PC-9 (cell line): ENCODE data around the gene ZNF561. TPM values are rescaled to one million over a fixed set of nuclear protein-coding genes. Genes with fewer than 3 reads are reported as not detected.
A peak's percentile ranks its signal among the peaks of the same experiment; 100 is the strongest.

ENCODE experiments used
- BruUV-seq: library from RNA; stranded (reverse); fragments of 400-500 nt; replicated peaks from 2 replicates; lab custom pipeline; 2021; lab: Mats Ljungman, UMichigan
- CTCF ChIA-PET: fragments of 300-600 bp; sonication (Branson Sonifier 250); formaldehyde crosslinking; loops from one replicate; lab custom pipeline; 2022; ENCODE audit warnings: antibody characterized with exemption; lab: Charles Lee
- POLR2A ChIA-PET: fragments of 300-600 bp; sonication (Branson Sonifier 250); formaldehyde crosslinking; loops from one replicate; lab custom pipeline; 2022; ENCODE audit warnings: antibody characterized with exemption; ENCODE audit not compliant: unreplicated experiment; lab: Charles Lee
- DNase-seq, 2 experiments: peaks; one replicate each; pipeline versions ENCODE4 v3.0.0 to v3.0.0-alpha.2; 2015 to 2022; ENCODE audit warnings: mixed read lengths in 1 of 2
- H2AFZ ChIP-seq: fragments of 200-600 bp; sonication (generic); 2 replicates; pipeline ENCODE4 v1.8.1; 2017; ENCODE audit warnings: antibody characterized with exemption
- H3F3A ChIP-seq: fragments of 200-600 bp; sonication (generic); 2 replicates; pipeline ENCODE4 v1.8.1; 2017; ENCODE audit warnings: antibody characterized with exemption, mild to moderate bottlenecking, low read depth; ENCODE audit not compliant: insufficient read depth
- H3K27ac ChIP-seq: fragments of 200-600 bp; sonication (generic); 2 replicates; pipeline ENCODE4 v1.6.1; 2016; ENCODE audit warnings: mixed run types
- H3K27me3 ChIP-seq: fragments of 200-600 bp; sonication (generic); 2 replicates; pipeline ENCODE4 v1.6.1; 2016; ENCODE audit warnings: low read depth, mixed run types; ENCODE audit not compliant: insufficient read depth
- H3K36me3 ChIP-seq: fragments of 200-600 bp; sonication (generic); 2 replicates; pipeline ENCODE4 v1.6.1; 2016; ENCODE audit warnings: low read depth, mixed run types
- H3K4me1 ChIP-seq: fragments of 200-600 bp; sonication (generic); replicated peaks from 2 replicates; pipeline ENCODE4 v1.6.1; 2016; ENCODE audit warnings: mixed run types; ENCODE audit not compliant: insufficient read depth
- H3K4me2 ChIP-seq: fragments of 200-600 bp; sonication (generic); 2 replicates; pipeline ENCODE4 v1.6.1; 2017; ENCODE audit warnings: mixed run types
- H3K4me3 ChIP-seq: fragments of 200-600 bp; sonication (generic); 2 replicates; pipeline ENCODE4 v1.6.1; 2016; ENCODE audit warnings: mixed run types
- H3K79me2 ChIP-seq: fragments of 200-600 bp; sonication (generic); 2 replicates; pipeline ENCODE4 v1.6.1; 2017; ENCODE audit warnings: low read depth, mixed run types
- H3K9me2 ChIP-seq: fragments of 200-600 bp; sonication (generic); 2 replicates; pipeline ENCODE4 v1.8.1; 2017; ENCODE audit warnings: mild to moderate bottlenecking; ENCODE audit not compliant: insufficient read depth
- H3K9me3 ChIP-seq: fragments of 200-600 bp; sonication (generic); 2 replicates; pipeline ENCODE4 v1.8.1; 2016; ENCODE audit warnings: low read depth; ENCODE audit not compliant: insufficient read depth
- H4K20me1 ChIP-seq: fragments of 200-600 bp; sonication (generic); 2 replicates; pipeline ENCODE4 v1.8.1; 2017; ENCODE audit not compliant: insufficient read depth
- CTCF ChIP-seq: fragments of 200-600 bp; sonication (generic); conservative IDR thresholded peaks from 2 replicates; pipeline ENCODE4 v1.6.1; 2017; ENCODE audit warnings: mixed run types, antibody characterized with exemption, mild to moderate bottlenecking, moderate library complexity
- EZH2 ChIP-seq: fragments of 200-600 bp; sonication (generic); IDR thresholded peaks from 2 replicates; pipeline ENCODE4 v1.8.0; 2017; ENCODE audit warnings: antibody characterized with exemption, low read depth
- intact Hi-C: fragments of 100-400 bp; cut with micrococcal nuclease; formaldehyde crosslinking; loops from one replicate; pipeline ENCODE4 v1.10.0; 2022; ENCODE audit not compliant: unreplicated experiment
- total RNA-seq: library from RNA; stranded (reverse); gene quantifications from 2 replicates; pipeline ENCODE4 v1.2.3, GENCODE V29; 2021

The ZNF561 gene
- total RNA-seq, 1 experiment from 2014 or later: 31.2 TPM

- ChIA-PET POLR2A (no interaction called here), CTCF (no interaction called here)
- no peaks in the 10 kb centered on the region for H3K36me3 ChIP-seq
- H3K27ac ChIP-seq: no peak overlapping the region
- H3F3A ChIP-seq: peaks cover 10% of the 10 kb centered on the region
- no peak overlapping the region for H3K4me3 ChIP-seq
- intact Hi-C loops: no loop called here
- TF ChIP-seq EZH2: no peak
- TF ChIP-seq CTCF: no peak
- peak overlapping the region; percentile 45 for H3K4me2 ChIP-seq
- H3K27me3 ChIP-seq: no peaks in the 10 kb centered on the region
- H3K4me1 ChIP-seq: peaks cover 17% of the 10 kb centered on the region
- H2AFZ ChIP-seq: no peak overlapping the region
- H3K9me2 ChIP-seq: no peaks in the 10 kb centered on the region
- H3K79me2 ChIP-seq: no peaks in the 10 kb centered on the region
- DNase-seq: peak; percentile 6 to 82
- H3K9me3 ChIP-seq: no peaks in the 10 kb centered on the region
- no TSS peak for BruUV-seq
- H4K20me1 ChIP-seq: no peaks in the 10 kb centered on the region
Measured at GRCh38 chr19:9640956-9641355, 19.9 kb upstream of the ZNF561 start.

- H3K27me3 ChIP-seq: no peaks in the 10 kb centered on the region
- intact Hi-C loops: no loop called here
- H4K20me1 ChIP-seq: no peaks in the 10 kb centered on the region
- H3K36me3 ChIP-seq: no peaks in the 10 kb centered on the region
- TF ChIP-seq CTCF (no peak), EZH2 (no peak)
- H3K4me2 ChIP-seq: no peak overlapping the region
- H3K9me3 ChIP-seq: 0 out of 2 replicates have a peak, but pooled peaks cover 2% of the 10 kb centered on the region
- H3K4me3 ChIP-seq: no peak overlapping the region
- no peaks in the 10 kb centered on the region for H3K79me2 ChIP-seq
- BruUV-seq: no TSS peak
- ChIA-PET POLR2A (interaction anchor here (0.6 kb wide), 1 partner anchor 604 kb away, joined by 3 read pairs; no protein-coding TSS in a partner anchor), CTCF (no interaction called here)
- no peak overlapping the region for H2AFZ ChIP-seq
- H3K9me2 ChIP-seq: no peaks in the 10 kb centered on the region
- peaks cover 9% of the 10 kb centered on the region; the same call in 1 of the 2 replicates for H3K4me1 ChIP-seq
- no peak overlapping the region for H3K27ac ChIP-seq
- peaks cover 6% of the 10 kb centered on the region; the same call in 1 of the 2 replicates for H3F3A ChIP-seq
- DNase-seq: no peak
Measured at GRCh38 chr19:9636018-9636417, 15.0 kb upstream of the ZNF561 start.

GRCh38 chr19:9627856-9628255 lies 6.8 kb upstream of the ZNF561 start:
- no peaks in the 10 kb centered on the region for H3K9me3 ChIP-seq
- no peaks in the 10 kb centered on the region for H3K36me3 ChIP-seq
- no peaks in the 10 kb centered on the region for H3K9me2 ChIP-seq
- CTCF ChIA-PET: no interaction called here
- BruUV-seq: no TSS peak
- H3K79me2 ChIP-seq: 0 out of 2 replicates have a peak, but pooled peaks cover 1% of the 10 kb centered on the region
- H4K20me1 ChIP-seq: no peaks in the 10 kb centered on the region
- H3K4me1 ChIP-seq: no peaks in the 10 kb centered on the region
- intact Hi-C loops: loop anchor here (5.0 to 10.0 kb wide), 2 partner anchors 287 to 491 kb away; no protein-coding TSS in a partner anchor
- no peak overlapping the region for H2AFZ ChIP-seq
- H3K4me3 ChIP-seq: no peak overlapping the region
- TF ChIP-seq EZH2: no peak
- no peak for TF ChIP-seq CTCF
- no peaks in the 10 kb centered on the region; the same call in 1 of the 2 replicates for H3F3A ChIP-seq
- POLR2A ChIA-PET: no interaction called here
- no peak overlapping the region for H3K4me2 ChIP-seq
- H3K27ac ChIP-seq: no peak overlapping the region
- no peaks in the 10 kb centered on the region for H3K27me3 ChIP-seq
- no peak for DNase-seq
